ENCODE results near the gene SPEM3. TPM values are rescaled to one million over a fixed set of nuclear protein-coding genes. Genes with fewer than 3 reads are reported as not detected.

SPEM3 gene
- total and polyA plus RNA-seq, 2 of the 4 experiments (the other 2 are of a cell fraction): not detected

DNA sequence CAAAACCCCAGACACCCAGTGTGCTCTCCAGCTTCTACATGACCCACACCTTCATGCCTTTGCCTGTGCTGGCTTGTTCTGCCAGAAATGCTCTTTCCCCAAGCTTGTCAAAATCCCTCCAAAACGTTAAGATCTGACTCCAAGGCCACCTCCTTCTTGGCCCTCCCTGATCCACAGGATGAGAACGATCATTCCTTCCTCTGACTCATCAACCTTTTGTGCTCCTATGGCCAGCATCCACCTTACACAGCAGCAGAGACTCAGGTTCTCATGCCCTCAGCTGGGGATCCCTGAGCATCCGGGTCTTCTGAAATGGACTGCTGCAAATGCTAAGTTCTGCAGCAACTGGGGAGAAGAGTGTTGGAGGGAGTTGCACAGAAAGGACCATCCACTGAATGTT, 47.8 kb downstream of the SPEM3 start:
- Histone ChIP-seq H3K4ac (ENCODE audit: low read depth, low read length) (peak overlapping the region; percentile 93), H3K79me1 (ENCODE audit: low read depth in 1 of 2, low read length in 2 of 2) (peaks cover 5 to 69% of the 10 kb centered on the region in 2 experiments; a peak in 3 of 4 replicates), H3K27me3 (ENCODE audit: control insufficient read depth, insufficient read depth, low read length) (no peaks in the 10 kb centered on the region), H3K4me2 (ENCODE audit: low read depth, low read length) (peak overlapping the region; percentile 1; the same call in 1 of the 2 replicates), H3K4me3 (ENCODE audit: insufficient read depth, low read depth, low read length) (no peak overlapping the region), H2BK15ac (ENCODE audit: low read depth, low read length) (no peak overlapping the region), H4K5ac (ENCODE audit: low read depth, low read length) (no peak overlapping the region), H3K4me1 (ENCODE audit: control insufficient read depth, insufficient read depth, low read length) (peaks cover 22% of the 10 kb centered on the region), H3K36me3 (ENCODE audit: control insufficient read depth, insufficient read depth, low read length) (peaks cover 5% of the 10 kb centered on the region; the same call in 1 of the 2 replicates), H3K9me1 (ENCODE audit: insufficient read depth, low read length) (peaks cover 29% of the 10 kb centered on the region), H4K20me1 (ENCODE audit: insufficient read depth, low read length) (peaks cover 68% of the 10 kb centered on the region), H2BK5ac (ENCODE audit: low read depth, low read length, poor library complexity, severe bottlenecking) (peak overlapping the region; percentile 45), H4K91ac (ENCODE audit: insufficient read depth, low read depth, low read length) (peak overlapping the region; percentile 10; the same call in 1 of the 2 replicates), H2BK20ac (ENCODE audit: low read depth, low read length) (no peak overlapping the region), H2AK9ac (replicated peaks; ENCODE audit: low read depth, low read length, poor library complexity) (peak overlapping the region; percentile 69), H3K9me3 (ENCODE audit: control insufficient read depth, insufficient read depth, low read length) (no peaks in the 10 kb centered on the region), H2AFZ (replicated peaks; ENCODE audit: low read length, poor library complexity) (no peak overlapping the region), H3K14ac (replicated peaks; ENCODE audit: low read depth, low read length) (peak overlapping the region; percentile 74), H3K56ac (ENCODE audit: extremely low read depth, insufficient read depth, low read length) (peak overlapping the region; percentile 40; the same call in 1 of the 2 replicates), H2AK5ac (ENCODE audit: low read depth, low read length) (peak overlapping the region; percentile 89), H2BK120ac (ENCODE audit: low read depth, low read length) (no peak overlapping the region), H3K27ac (ENCODE audit: insufficient read depth, low read length) (peak overlapping the region; percentile 91; the same call in 1 of the 2 replicates), H4K8ac (ENCODE audit: low read depth in 2 of 2, low read length in 2 of 2) (no peak overlapping the region), H3K9ac (ENCODE audit: low read depth, low read length) (0 out of 2 replicates have a peak overlapping the region, but pooled peaks have one; percentile 7), H3K23ac (ENCODE audit: low read depth, low read length) (peak overlapping the region; percentile 39; the same call in 1 of the 2 replicates), H3K18ac (ENCODE audit: low read depth, low read length) (no peak overlapping the region)
- dilution Hi-C loops (cut with HindIII; ENCODE audit: low sequenced_read_pairs, unreplicated experiment) (no loop called here), in situ Hi-C loops (cut with MboI; ENCODE audit: low sequenced_read_pairs) (no loop called here), intact Hi-C loops (cut with micrococcal nuclease) (no loop called here)
- ATAC-seq (ENCODE audit: low read depth) (no peak), DNase-seq (peak; percentile 76)
- ChIA-PET POLR2A (ENCODE audit: unreplicated experiment) (interaction anchor here (0.6 to 0.7 kb wide), 2 partner anchors 8 to 10 kb away, joined by 4 to 5 read pairs; no protein-coding TSS in a partner anchor), CTCF (interaction anchor here (2.2 kb wide), 1 partner anchor 39 kb away, joined by 10 read pairs; no protein-coding TSS in a partner anchor)
- no TSS peak for BruUV-seq (replicated peaks)
- no peak for TF ChIP-seq RFX5 (IDR thresholded peaks at IDR 0.05; ENCODE audit: low read depth, low read length)
- peak; percentile 23; the same call in 1 of the 2 replicates for TF ChIP-seq FOS (IDR thresholded peaks at IDR 0.05; ENCODE audit: low read depth, low read length)
- 0 out of 2 replicates have a peak, but pooled peaks have one; percentile 6 for TF ChIP-seq POLR2A (IDR thresholded peaks at IDR 0.05; ENCODE audit: low read depth, low read length)
- no CpG with 5 or more reads among the region's 3 CpGs for WGBS, 2 experiments (ENCODE audit: extremely low coverage in 2 of 2, insufficient read length in 1 of 2)
